HG02642 (cell line): Measurements from ENCODE around the gene ATXN7L3.
A peak's percentile ranks its signal among the peaks of the same experiment; 100 is the strongest.

Experiments used
- ATAC-seq: cut with Tn5 transposase; IDR thresholded peaks from one replicate; pipeline ENCODE4 v1.9.1; 2021; ENCODE audit warnings: mild to moderate bottlenecking; ENCODE audit not compliant: unreplicated experiment, poor library complexity

Gene ATXN7L3

GRCh38 chr17:44219108-44219615 lies 19.5 kb upstream of the ATXN7L3 start:
- peak; percentile 40 for ATAC-seq

DNA sequence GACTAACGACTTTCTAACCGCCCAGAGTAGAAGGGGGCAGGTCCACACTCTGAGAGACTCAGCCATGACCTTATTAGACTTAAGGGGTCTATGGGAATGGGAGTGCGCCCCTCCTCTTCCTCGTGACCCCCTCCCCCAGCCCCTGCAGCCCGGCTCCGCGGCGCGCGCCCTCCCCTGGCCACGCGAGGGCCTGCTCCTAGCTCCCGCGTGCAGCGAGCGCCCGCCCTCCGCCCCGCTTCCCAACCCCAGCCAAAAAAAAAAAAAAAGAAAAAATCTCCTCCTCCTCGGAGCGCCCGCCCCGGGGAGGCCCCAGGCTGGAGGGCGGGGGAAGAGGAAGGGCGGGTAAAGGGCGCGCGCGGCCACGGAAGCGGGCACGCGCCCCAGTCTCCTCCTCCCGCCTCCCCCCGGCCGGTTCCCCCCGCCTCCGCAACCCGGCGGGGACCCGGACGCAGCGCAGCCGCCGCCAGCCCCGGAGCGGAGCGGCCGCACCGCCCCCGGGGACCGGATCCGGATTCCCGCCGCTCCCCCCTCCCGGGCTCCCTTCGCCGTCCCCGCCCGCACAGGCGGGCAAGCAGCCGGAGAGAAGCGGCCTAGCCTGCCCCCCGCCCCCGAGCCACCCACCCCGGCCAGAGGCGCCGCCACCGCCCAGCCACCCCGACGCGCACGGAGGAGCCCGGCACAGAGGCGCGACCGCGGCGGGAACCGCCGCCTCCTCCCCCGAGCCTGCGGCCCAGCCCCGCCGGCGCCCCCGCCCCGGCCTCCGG lies 18.8 kb upstream of the ATXN7L3 start:
- ATAC-seq, result peak; percentile 46

DNA sequence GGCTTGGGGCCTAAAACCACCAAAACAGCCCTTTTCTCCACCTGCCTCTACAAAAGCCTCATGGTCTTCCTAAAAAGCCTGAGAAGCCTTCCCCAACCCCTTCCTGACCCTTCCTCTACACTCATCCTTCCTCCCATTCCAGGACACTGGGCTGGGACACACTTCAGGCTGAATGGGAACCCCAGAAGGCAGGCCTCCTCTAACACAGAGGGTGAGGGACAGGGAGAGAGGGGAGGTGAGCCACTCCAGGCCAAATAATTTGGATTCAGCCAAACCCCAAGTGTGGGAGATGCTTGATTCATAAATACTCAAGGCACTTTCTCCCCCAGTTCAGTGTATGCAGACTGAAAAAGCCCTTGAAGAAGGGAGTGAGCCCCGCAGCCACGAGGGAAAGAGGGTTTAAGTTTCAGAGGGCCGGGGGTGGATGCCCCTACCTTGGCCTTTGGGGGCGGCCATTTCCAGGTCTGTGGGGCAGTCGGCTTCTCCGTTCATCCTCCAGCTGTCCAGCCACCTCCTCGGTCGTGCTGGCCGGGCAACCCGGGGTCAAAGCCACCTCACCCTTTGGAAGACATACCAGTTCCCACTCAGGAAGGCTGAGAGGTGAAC lies 18.2 kb upstream of the ATXN7L3 start:
- ATAC-seq, result no peak

DNA sequence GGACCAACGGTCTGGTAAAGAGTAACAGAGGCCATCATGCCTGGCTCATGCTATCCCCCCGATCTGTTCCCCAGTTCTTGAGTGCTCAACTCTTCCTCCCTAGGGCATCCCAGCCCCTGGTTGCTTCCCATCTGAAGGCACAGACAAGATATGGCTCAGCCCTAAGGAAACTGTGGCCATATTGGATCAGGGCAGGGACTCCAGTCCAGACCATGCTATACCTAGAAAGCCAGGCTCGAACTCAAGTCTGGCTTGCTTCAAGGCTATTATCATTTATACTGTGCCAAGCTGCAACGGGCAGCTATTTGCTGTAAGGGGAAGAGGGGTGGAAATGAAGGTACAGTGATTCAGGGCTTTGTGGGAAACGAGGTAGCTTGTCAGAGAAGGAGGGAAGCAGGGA lies 17.0 kb upstream of the ATXN7L3 start:
- no peak for ATAC-seq

DNA sequence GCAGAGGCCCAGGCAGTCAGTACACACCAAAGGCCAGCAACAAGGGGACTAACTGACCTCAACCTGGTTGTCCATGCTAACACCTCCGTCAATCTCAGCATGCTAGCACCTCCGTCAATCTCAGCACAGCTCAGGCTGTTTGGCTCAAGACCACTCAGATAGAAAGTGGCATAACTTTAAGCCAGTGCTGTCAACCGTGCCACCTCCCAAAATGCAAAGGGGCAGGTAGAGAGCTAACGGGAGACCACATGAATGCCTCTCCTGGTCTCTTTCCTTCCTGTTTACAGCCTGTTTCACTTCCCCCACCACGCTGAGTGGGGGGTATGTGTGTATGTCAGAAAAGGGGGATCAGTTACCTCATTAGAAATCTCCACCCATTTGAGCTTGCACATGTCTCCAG lies 16.5 kb upstream of the ATXN7L3 start:
- ATAC-seq, result no peak

DNA sequence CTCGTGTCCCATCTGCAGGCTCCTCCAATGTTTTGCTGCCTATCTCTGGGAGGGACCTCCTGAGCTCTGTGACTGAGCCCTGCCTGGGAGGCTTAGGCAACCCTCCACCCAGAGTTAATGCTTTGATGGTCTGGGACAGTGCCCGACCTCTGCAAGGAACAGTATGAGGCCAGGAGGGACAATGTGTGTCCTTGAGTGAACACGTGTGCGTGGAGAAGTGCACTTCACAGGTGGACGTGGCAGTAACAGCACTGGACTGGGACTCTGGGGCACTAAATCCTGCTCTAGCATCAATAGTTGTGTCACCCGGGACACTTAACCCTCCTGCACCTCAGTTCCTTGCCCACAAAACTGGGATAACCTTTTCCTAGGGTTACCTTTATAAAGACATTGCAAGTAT lies 15.2 kb upstream of the ATXN7L3 start:
- ATAC-seq, result no peak

- no peak for ATAC-seq
Observed at GRCh38 chr17:44214230-44214494, 14.5 kb upstream of the ATXN7L3 start.

- no peak for ATAC-seq
Observed at GRCh38 chr17:44213403-44214229, 13.9 kb upstream of the ATXN7L3 start.

- ATAC-seq, result no peak
Observed at GRCh38 chr17:44212507-44213402, 13.1 kb upstream of the ATXN7L3 start.

GRCh38 chr17:44211281-44212265 lies 11.9 kb upstream of the ATXN7L3 start:
- ATAC-seq, result no peak

DNA sequence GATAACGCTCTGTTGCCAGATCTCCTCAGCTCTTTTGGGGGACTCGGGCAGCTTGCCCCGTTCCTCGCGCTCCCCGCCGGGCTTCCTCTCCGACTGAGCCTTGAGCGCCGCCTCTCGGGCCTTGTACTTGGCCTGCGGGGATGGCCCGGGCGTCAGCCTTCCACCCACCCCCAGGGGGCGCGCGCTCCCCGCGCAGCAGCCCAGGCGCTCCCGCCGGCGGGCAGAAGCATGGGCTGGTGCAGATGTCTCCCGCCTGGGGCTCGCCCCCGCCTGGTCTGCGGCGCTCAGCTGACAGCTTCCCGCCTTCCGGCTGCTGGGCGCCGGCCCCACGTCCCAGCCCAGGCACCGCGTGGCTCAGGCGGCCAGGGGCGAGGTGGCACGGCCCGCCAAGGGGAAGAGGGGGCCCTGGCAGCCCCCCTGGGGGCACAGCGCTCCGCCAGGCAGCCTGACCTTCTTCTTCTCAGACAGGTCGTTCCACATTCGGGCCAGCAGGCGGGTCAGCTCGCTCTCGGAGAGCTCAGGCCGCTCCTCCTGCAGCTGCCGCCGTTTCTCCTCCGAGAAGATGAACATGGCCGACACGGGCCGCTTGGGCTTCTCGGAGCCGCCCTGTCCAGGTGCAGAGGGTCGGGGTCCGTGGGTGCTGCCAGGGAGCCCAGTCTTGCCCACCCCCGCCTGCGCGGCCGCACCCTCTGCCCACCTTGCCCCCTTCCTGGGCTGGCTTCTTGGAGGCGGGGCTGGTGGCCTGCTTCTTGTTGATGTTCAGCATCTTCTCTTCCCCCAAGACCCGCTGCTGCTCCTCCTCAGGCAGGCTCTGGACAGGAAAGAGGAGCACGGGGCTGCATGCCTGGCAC lies 10.9 kb upstream of the ATXN7L3 start:
- peak; percentile 83 for ATAC-seq

DNA sequence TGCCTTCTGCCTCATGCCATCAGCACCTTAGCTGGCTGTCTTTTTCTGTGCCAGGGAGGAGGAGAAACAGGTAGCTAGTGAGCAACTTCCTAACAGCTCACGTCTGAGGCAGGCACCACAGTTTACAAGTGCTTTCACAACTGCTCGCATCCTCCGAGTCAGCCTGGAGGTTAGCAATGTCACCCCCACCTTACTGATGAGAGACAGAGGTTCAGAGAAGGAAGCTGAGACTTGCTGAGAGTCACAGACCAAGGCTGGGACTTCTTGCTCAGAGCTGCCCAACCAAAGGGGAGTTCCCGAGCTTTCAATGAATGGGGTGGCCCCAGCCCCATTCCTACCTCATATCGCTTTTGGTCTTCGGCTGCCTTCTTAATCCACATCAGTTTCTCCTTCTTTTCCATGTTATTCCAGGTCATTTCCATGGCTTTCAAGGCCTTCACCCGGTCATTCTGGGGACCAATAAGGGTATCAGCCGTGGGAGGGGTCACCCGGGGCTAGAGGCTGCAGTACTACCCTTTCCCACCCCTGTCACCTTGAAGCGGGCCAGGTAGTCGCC lies 10.2 kb upstream of the ATXN7L3 start:
- no peak for ATAC-seq

- no peak for ATAC-seq
Observed at GRCh38 chr17:44207743-44208142, 8.1 kb upstream of the ATXN7L3 start.

GRCh38 chr17:44207319-44207718 lies 7.6 kb upstream of the ATXN7L3 start:
- no peak for ATAC-seq

GRCh38 chr17:44206825-44207155 lies 7.1 kb upstream of the ATXN7L3 start:
- ATAC-seq, result no peak

GRCh38 chr17:44205962-44206824 lies 6.5 kb upstream of the ATXN7L3 start:
- no peak for ATAC-seq

DNA sequence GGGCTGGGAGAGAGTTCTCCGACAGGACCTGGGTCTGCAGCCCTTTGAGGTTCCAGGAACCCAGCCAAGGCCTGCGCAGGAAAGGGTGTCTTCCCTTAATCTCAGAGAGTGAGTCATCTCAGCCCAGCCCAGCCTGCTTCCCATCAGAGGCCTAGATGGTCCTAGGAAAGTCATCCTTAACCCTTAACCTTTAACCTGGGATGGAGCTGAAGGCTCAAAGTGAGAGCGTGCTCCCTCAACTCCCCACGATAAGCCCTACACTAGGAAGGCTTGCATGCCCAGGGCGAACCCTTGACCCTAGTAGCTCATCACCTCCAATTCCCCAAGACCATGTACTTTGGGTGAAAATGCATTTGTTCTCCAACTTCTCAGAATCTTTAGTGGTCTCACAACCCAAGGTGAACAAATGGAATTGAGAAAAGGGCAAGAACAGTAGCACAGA lies 4.8 kb upstream of the ATXN7L3 start:
- no peak for ATAC-seq
